Fibroblast of skin of scalp (primary cell): Measurements from ENCODE around the gene CLASP1.
"Not testable (repeated sequence)": the region's sequence is repeated elsewhere in the genome, so short reads cannot be mapped to it uniquely, and the experiment has no call there.

ENCODE experiments used
- DNase-seq: peaks from one replicate; pipeline ENCODE4 v3.0.0-alpha.2; 2013

Gene CLASP1

GRCh38 chr2:121343191-121343590, 306.1 kb downstream of the CLASP1 start:
- DNase-seq, result no peak

- no peak for DNase-seq
Observed at GRCh38 chr2:121342751-121343150, 306.5 kb downstream of the CLASP1 start.

- DNase-seq, result no peak
Observed at GRCh38 chr2:121340926-121341325, 308.3 kb downstream of the CLASP1 start.

- DNase-seq, result no peak
Observed at GRCh38 chr2:121338281-121338680, 311.0 kb downstream of the CLASP1 start.

- DNase-seq, result no peak
Observed at GRCh38 chr2:121336528-121337294, 312.6 kb downstream of the CLASP1 start.

- no peak for DNase-seq
Observed at GRCh38 chr2:121335294-121336290, 313.7 kb downstream of the CLASP1 start.

- no peak for DNase-seq
Observed at GRCh38 chr2:121334581-121335293, 314.5 kb downstream of the CLASP1 start.

- no peak for DNase-seq
Observed at GRCh38 chr2:121333834-121334558, 315.3 kb downstream of the CLASP1 start.

GRCh38 chr2:121333231-121333630, 316.0 kb downstream of the CLASP1 start:
- DNase-seq, result no peak

- not testable (repeated sequence) for DNase-seq
Observed at GRCh38 chr2:121331324-121331723, 317.9 kb downstream of the CLASP1 start.

- DNase-seq, result no peak
Observed at GRCh38 chr2:121330921-121331320, 318.3 kb downstream of the CLASP1 start.

- no peak for DNase-seq
Observed at GRCh38 chr2:121329786-121330185, 319.5 kb downstream of the CLASP1 start.

GRCh38 chr2:121326628-121327027, 322.6 kb downstream of the CLASP1 start:
- DNase-seq, result no peak

GRCh38 chr2:121324601-121325000, 324.7 kb downstream of the CLASP1 start:
- DNase-seq, result no peak

GRCh38 chr2:121321476-121321875, 327.8 kb downstream of the CLASP1 start:
- no peak for DNase-seq

GRCh38 chr2:121319941-121320340, 329.3 kb downstream of the CLASP1 start:
- DNase-seq, result no peak

GRCh38 chr2:121316986-121317385, 332.3 kb downstream of the CLASP1 start:
- DNase-seq, result no peak

- not testable (repeated sequence) for DNase-seq
Observed at GRCh38 chr2:121313701-121314100, 335.6 kb downstream of the CLASP1 start.

GRCh38 chr2:121309801-121310200, 339.5 kb downstream of the CLASP1 start:
- no peak for DNase-seq

GRCh38 chr2:121309323-121309722, 339.9 kb downstream of the CLASP1 start:
- DNase-seq, result no peak

- DNase-seq, result no peak
Observed at GRCh38 chr2:121307048-121307447, 342.2 kb downstream of the CLASP1 start.

GRCh38 chr2:121304941-121305340, 344.3 kb downstream of the CLASP1 start:
- DNase-seq, result no peak
